Left lung (tissue), 10 donors: ENCODE results near the gene POU6F2. TPM values are rescaled to one million over a fixed set of nuclear protein-coding genes. Genes with fewer than 3 reads are reported as not detected.
"Not testable (repeated sequence)": the region's sequence is repeated elsewhere in the genome, so short reads cannot be mapped to it uniquely, and the experiment has no call there.

Source experiments
- ATAC-seq: fragments of 200-7000 bp; cut with Tn5 transposase; one replicate; pipeline ENCODE4 v1.9.1; 2020; ENCODE audit warnings: moderate library complexity
- DNase-seq, 4 donors: peaks; one replicate each; pipeline ENCODE4 v3.0.0-alpha.2; 2013 to 2020
- H3K27ac ChIP-seq, 2 donors: fragments of 200-600 bp; sonication (generic) in 1 of 2; one replicate each; pipeline versions ENCODE4 v1.5.0 to v1.8.0; 2020 to 2021
- H3K27me3 ChIP-seq, 2 donors: fragments of 200-600 bp; sonication (generic) in 1 of 2; one replicate each; pipeline versions ENCODE4 v1.5.0 to v1.8.0; 2020 to 2021
- H3K36me3 ChIP-seq, 2 donors: fragments of 200-600 bp; sonication (generic) in 1 of 2; one replicate each; pipeline versions ENCODE4 v1.5.0 to v1.8.0; 2020 to 2021
- H3K4me1 ChIP-seq, 2 donors: fragments of 200-600 bp; one replicate each; pipeline ENCODE4 v1.8.0; 2021
- H3K4me3 ChIP-seq, 2 donors: fragments of 200-600 bp; sonication (generic) in 1 of 2; one replicate each; pipeline versions ENCODE4 v1.5.0 to v1.8.0; 2020 to 2021; ENCODE audit warnings: mild to moderate bottlenecking in 1 of 2
- H3K9me3 ChIP-seq, 2 donors: fragments of 200-600 bp; sonication (generic) in 1 of 2; one replicate each; pipeline versions ENCODE4 v1.5.0 to v1.8.0; 2020 to 2021
- intact Hi-C, 2 donors: fragments of 100-400 bp; cut with DNase I; formaldehyde crosslinking; loops; one replicate each; pipeline versions ENCODE4 v1.11.2 to v1.14.2; 2022
- polyA plus RNA-seq, 6 donors: library from polyadenylated mRNA; unstranded; fragments of 120-200 nt; gene quantifications; one replicate each; pipeline ENCODE4 v1.2.1, GENCODE V29; 2013; ENCODE audit not compliant: insufficient read length in 6 of 6
- total RNA-seq, 2 donors: library from RNA; stranded (reverse); fragmentation: NEBNext Ultra II Directional; extraction: Animal tissue kit (Norgen Biotek cat#: 25700); gene quantifications; one replicate each; pipeline ENCODE4 v1.2.1, GENCODE V29; 2021
- TF ChIP-seq, protein P1 (sequence below), 2 donors: fragments of 200-600 bp; sonication (generic) in 1 of 2; IDR thresholded peaks; one replicate each; pipeline versions ENCODE4 v1.5.0 to v1.8.0; 2021; ENCODE audit warnings: antibody characterized with exemption in 2 of 2
- donor health status: DM: no; HTN: yes; CAD: no.
- donor health status: DM: no; HTN: no; CAD: no.

The POU6F2 gene
- total and polyA plus RNA-seq, 8 donors: 0.08 to 0.32 (median 0.18) TPM; not detected in 3

GRCh38 chr7:39187130-39187529, 209.4 kb downstream of the POU6F2 start:
- DNase-seq: no peak
- TF ChIP-seq, protein P1, sequence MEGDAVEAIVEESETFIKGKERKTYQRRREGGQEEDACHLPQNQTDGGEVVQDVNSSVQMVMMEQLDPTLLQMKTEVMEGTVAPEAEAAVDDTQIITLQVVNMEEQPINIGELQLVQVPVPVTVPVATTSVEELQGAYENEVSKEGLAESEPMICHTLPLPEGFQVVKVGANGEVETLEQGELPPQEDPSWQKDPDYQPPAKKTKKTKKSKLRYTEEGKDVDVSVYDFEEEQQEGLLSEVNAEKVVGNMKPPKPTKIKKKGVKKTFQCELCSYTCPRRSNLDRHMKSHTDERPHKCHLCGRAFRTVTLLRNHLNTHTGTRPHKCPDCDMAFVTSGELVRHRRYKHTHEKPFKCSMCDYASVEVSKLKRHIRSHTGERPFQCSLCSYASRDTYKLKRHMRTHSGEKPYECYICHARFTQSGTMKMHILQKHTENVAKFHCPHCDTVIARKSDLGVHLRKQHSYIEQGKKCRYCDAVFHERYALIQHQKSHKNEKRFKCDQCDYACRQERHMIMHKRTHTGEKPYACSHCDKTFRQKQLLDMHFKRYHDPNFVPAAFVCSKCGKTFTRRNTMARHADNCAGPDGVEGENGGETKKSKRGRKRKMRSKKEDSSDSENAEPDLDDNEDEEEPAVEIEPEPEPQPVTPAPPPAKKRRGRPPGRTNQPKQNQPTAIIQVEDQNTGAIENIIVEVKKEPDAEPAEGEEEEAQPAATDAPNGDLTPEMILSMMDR (IDR thresholded peaks at IDR 0.05): no peak
- ATAC-seq: no peak
- H3K27me3 ChIP-seq: no peaks in the 10 kb centered on the region
- H3K4me1 ChIP-seq: no peaks in the 10 kb centered on the region
- H3K27ac ChIP-seq: no peak overlapping the region
- intact Hi-C loops: no loop called here
- no peaks in the 10 kb centered on the region for H3K36me3 ChIP-seq
- H3K9me3 ChIP-seq: no peaks in the 10 kb centered on the region
- H3K4me3 ChIP-seq: no peak overlapping the region

DNA sequence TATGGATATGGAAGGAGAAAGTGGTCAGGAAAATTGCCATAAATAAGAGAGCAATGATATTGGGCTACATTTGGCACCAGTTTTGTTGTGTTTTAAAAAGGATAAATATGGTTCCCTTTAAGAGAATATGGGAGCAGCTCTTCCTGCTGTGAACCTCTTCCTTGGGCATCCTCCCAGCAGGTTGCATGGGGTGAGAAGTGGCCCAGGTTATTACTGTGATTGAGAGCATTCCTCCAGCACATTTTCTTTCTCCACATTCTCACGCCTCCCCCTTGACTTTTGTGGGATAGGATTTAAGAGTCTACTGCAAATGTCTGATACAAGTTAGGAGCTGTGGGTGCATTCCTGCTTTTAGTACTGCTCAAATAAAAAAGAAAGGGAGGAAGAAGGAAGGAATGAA, 214.8 kb downstream of the POU6F2 start:
- intact Hi-C loops: no loop called here
- Histone ChIP-seq H3K36me3 (no peaks in the 10 kb centered on the region), H3K4me3 (no peak overlapping the region), H3K27me3 (no peaks in the 10 kb centered on the region), H3K27ac (no peak overlapping the region), H3K9me3 (no peaks in the 10 kb centered on the region), H3K4me1 (no peaks in the 10 kb centered on the region)
- TF ChIP-seq, protein P1 (IDR thresholded peaks at IDR 0.05): no peak
- ATAC-seq (no peak), DNase-seq (no peak)

- ATAC-seq, H3K27ac ChIP-seq, H3K36me3 ChIP-seq, H3K27me3 ChIP-seq, H3K4me3 ChIP-seq, DNase-seq, H3K9me3 ChIP-seq, intact Hi-C loops, H3K4me1 ChIP-seq: not testable (repeated sequence)
Observed at GRCh38 chr7:39194388-39194787, 216.7 kb downstream of the POU6F2 start.

- H3K4me3 ChIP-seq: no peak overlapping the region
- DNase-seq (no peak), ATAC-seq (no peak)
- no peaks in the 10 kb centered on the region for H3K4me1 ChIP-seq
- no peaks in the 10 kb centered on the region for H3K9me3 ChIP-seq
- no peaks in the 10 kb centered on the region for H3K36me3 ChIP-seq
- H3K27ac ChIP-seq: no peak overlapping the region
- TF ChIP-seq, protein P1 (IDR thresholded peaks at IDR 0.05): no peak
- intact Hi-C loops: no loop called here
- no peaks in the 10 kb centered on the region for H3K27me3 ChIP-seq
Observed at GRCh38 chr7:39195967-39196366, 218.3 kb downstream of the POU6F2 start.

DNA sequence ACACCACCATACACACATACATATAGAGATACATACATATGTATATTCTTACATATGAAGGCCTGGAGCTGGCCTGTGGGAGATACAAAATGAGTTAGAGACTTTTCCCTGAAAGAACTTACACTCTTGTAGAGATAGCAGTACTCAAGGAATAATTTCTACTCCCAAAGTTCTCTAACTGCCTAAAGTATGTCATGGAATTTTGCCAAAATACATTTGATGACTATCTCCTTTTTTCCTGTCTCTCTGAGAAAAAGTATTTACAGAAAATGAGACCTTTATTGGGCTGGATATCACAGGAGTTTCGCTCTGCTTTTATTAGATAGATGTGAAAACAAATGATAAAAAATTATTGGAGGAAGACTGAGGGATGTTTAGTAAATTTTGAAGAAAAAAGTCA, 220.1 kb downstream of the POU6F2 start:
- no peaks in the 10 kb centered on the region for H3K9me3 ChIP-seq
- no peaks in the 10 kb centered on the region for H3K4me1 ChIP-seq
- no peak overlapping the region for H3K4me3 ChIP-seq
- no peak for DNase-seq
- TF ChIP-seq, protein P1 (IDR thresholded peaks at IDR 0.05): no peak
- ATAC-seq: no peak
- no peaks in the 10 kb centered on the region for H3K27me3 ChIP-seq
- no peak overlapping the region for H3K27ac ChIP-seq
- no peaks in the 10 kb centered on the region for H3K36me3 ChIP-seq
- intact Hi-C loops: no loop called here

GRCh38 chr7:39198556-39198955, 220.8 kb downstream of the POU6F2 start:
- no peaks in the 10 kb centered on the region for H3K4me1 ChIP-seq
- TF ChIP-seq, protein P1 (IDR thresholded peaks at IDR 0.05): no peak
- intact Hi-C loops: no loop called here
- H3K36me3 ChIP-seq: no peaks in the 10 kb centered on the region
- no peaks in the 10 kb centered on the region for H3K9me3 ChIP-seq
- H3K27ac ChIP-seq: no peak overlapping the region
- H3K27me3 ChIP-seq: no peaks in the 10 kb centered on the region
- DNase-seq: no peak
- no peak overlapping the region for H3K4me3 ChIP-seq
- no peak for ATAC-seq
